Fibroblast of lung (primary cell): Measurements from ENCODE around the gene RNF217.

Experiments used
- CTCF ChIP-seq, 2 donors: IDR thresholded peaks in 1 of 2; conservative IDR thresholded peaks in 1 of 2; 1 replicate in 1 of 2; 2 replicates in 1 of 2; pipeline ENCODE4 v1.5.1; 2011 to 2012; ENCODE audit warnings: low read length in 2 of 2, control low read depth in 1 of 2, inconsistent platforms in 1 of 2, low read depth in 1 of 2, mild to moderate bottlenecking in 1 of 2
- EZH2 ChIP-seq: IDR thresholded peaks from 2 replicates; pipeline ENCODE4 v1.5.1; 2012; ENCODE audit warnings: low read length, control low read depth, mild to moderate bottlenecking; ENCODE audit errors: missing control alignments

GRCh38 chr6:125058546-125058945 is 96.3 kb downstream of the RNF217 start:
- TF ChIP-seq CTCF (conservative IDR thresholded peaks at IDR 0.05 in 1 of 2, IDR thresholded peaks at IDR 0.05 in 1 of 2; ENCODE audit: low read depth in 1 of 2, low read length in 2 of 2) (no peak), EZH2 (no peak)
